GM12875 (cell line): ENCODE measurements around the gene DDI1.

Source experiments
- H3K4me3 ChIP-seq: one replicate; pipeline ENCODE4 v1.5.1; 2011; ENCODE audit warnings: low read depth, low read length, control low read depth
- TF ChIP-seq, protein P1 (sequence below): IDR thresholded peaks from 2 replicates; pipeline ENCODE4 v1.5.1; 2011; ENCODE audit warnings: low read depth, mild to moderate bottlenecking, control low read depth, inconsistent platforms, low read length, moderate library complexity, borderline replicate concordance; ENCODE audit not compliant: insufficient read depth

DDI1 gene

DNA sequence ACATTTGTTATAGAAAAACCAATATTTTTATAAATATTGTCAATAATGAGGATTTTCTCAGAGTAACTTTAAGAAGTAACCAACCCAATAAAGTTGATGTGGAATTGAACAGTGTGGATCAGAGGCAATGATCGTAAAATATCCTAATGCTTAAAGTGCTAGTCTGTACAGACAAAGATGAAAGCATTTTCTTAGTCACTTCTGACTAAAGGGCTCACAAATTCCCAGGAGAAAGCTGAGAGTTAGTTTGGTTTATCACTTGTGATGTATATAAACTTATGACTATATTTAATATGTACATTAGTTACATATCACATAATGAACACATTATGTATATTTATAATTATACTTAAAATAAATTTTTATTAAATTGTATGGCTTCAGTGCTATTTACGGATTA is 25.4 kb upstream of the DDI1 start:
- H3K4me3 ChIP-seq, result no peak overlapping the region
- TF ChIP-seq, protein P1, sequence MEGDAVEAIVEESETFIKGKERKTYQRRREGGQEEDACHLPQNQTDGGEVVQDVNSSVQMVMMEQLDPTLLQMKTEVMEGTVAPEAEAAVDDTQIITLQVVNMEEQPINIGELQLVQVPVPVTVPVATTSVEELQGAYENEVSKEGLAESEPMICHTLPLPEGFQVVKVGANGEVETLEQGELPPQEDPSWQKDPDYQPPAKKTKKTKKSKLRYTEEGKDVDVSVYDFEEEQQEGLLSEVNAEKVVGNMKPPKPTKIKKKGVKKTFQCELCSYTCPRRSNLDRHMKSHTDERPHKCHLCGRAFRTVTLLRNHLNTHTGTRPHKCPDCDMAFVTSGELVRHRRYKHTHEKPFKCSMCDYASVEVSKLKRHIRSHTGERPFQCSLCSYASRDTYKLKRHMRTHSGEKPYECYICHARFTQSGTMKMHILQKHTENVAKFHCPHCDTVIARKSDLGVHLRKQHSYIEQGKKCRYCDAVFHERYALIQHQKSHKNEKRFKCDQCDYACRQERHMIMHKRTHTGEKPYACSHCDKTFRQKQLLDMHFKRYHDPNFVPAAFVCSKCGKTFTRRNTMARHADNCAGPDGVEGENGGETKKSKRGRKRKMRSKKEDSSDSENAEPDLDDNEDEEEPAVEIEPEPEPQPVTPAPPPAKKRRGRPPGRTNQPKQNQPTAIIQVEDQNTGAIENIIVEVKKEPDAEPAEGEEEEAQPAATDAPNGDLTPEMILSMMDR, result no peak

DNA sequence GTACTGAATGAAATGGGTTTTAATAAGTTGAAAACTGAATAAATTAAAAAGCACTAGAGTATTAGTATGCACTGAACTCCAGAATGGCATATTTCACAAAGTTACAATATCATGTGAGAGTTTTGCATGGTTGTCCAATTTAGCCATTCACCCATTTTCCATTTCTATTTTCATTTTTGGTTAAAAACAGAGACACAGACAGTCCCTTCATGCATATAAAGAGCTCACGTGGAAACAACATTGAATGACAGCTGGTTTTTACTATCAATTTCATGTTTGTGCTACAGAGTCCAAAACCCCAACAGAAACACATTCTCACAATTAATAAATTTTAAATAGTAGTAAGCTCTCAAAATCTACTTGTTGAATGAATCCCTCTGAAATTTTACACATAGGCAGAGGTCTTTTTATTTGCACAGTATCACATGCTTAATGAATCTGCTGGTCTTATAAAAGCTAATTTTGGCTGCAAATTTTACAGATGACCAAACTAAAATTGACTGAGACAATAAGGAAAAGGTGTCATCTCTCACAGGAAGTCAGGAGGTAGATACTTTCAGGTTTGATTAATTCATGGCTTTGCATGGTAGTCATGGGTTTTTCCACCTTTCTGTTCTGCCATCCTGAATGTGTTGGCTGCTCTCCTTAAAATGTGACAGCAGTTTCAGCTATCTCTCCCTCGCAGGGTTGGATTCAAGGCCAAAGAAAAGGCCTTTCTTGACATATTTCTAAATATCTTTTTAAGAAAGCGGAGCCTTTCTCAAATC is 20.6 kb upstream of the DDI1 start:
- H3K4me3 ChIP-seq, result no peak overlapping the region
- TF ChIP-seq, protein P1, result no peak

DNA sequence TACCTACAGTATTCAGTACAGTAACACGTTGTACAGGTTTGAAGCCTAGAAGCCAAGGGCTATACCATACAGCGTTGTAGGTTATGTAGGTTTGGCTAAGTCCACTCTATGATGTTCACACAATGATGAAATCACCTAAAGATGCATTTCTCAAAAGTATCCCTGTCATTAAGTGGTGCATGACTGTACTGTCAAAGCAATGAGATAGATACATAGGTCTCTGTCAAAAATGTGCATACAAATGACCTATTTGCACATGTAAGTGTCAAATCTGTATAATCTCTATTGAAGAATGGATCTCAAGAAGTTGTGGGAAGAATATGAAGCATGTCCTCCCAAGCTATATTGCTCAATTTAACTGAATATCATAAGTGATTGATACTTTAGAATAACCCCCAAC is 11.9 kb upstream of the DDI1 start:
- H3K4me3 ChIP-seq, result no peak overlapping the region
- TF ChIP-seq, protein P1, result no peak

DNA sequence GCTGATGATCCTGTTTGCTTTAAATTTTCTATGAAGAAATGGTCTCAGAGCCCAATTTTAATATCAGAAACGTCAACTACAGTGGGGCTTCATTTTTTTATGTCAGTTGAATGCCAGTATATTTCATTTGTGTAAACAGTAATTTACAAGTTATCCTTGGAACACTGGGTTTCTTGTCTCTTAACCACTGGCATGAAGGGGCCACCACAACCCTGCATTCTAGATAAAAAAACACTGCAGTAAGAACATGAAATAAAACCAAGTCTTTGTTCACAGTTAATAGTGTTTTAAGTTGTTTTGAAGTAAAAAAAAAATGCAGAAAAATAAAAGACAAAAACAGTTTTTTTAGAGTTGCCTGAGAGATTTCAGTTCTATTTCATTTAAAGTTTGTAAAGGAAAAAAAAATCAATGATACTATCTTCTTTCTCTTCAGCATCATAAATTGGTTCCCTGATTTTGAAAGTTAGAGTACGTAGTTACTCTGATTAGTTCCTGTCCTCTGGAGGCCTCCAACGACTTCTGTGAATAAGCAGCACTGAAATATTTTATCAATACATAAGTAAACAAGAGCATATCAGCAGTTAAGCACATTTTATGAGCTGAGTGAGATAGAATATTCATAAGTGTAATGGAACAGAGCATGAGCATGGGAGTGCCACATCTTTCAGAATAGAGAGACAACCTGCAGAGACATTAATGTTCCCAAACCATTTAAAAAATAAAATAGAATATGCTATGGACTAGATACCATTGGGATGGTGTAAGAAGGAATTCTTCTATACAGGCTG is 7.8 kb upstream of the DDI1 start:
- no peak overlapping the region for H3K4me3 ChIP-seq
- TF ChIP-seq, protein P1, result no peak

DNA sequence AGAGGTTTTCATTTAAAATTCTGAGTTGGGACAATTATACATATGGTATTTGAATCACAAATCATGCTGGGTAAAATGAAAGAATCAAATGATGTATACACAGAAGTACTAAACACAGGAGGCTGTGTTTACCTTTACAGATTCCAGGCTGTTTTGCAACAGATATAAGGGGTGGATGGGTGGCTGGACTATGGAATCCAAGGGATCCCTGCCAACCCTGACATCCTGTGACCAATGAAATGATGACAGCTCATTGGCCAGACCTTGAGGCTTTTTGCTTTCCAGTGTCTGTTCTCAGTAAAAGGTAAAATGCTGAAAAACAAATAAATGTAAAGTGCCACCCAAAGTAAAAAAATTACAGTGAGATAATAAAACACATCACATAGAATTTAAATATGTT is 3.3 kb upstream of the DDI1 start:
- TF ChIP-seq, protein P1, result no peak
- no peak overlapping the region for H3K4me3 ChIP-seq

DNA sequence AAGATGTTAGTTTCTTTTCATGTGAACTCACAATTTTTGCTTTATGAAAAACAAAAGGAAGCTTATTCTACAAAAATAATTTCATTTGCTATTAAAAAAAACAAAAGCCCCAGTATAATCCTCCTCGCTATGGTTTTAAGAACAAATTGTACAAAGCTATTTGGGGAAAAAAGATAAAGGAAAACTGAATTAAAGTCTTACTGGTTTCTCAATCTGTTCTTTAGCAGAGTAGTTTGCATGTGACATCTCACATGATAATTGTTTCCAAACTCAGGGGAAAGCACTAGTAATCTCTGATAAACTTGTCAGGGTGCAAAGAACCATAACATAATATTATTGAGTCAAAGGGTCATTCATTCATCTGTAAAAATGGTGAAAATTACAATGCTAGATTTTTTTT is 2.9 kb upstream of the DDI1 start:
- H3K4me3 ChIP-seq, result no peak overlapping the region
- TF ChIP-seq, protein P1, result no peak

DNA sequence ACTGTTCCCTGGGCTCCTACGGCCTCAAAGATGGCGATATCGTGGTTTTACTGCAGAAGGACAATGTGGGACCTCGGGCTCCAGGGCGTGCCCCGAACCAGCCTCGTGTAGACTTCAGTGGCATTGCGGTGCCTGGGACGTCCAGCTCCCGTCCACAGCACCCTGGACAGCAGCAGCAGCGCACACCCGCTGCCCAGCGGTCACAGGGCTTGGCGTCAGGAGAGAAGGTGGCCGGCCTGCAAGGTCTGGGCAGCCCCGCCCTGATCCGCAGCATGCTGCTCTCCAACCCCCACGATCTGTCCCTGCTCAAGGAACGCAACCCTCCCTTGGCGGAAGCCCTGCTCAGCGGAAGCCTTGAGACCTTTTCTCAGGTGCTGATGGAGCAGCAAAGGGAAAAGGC is 555 bp downstream of the DDI1 start:
- TF ChIP-seq, protein P1, result no peak

More for the DNA sequence above, 555 bp downstream of the DDI1 start:
- H3K4me3 ChIP-seq, result no peak overlapping the region
